HepG2 (cell line): ENCODE measurements around the gene MNX1. TPM values are rescaled to one million over a fixed set of nuclear protein-coding genes. Genes with fewer than 3 reads are reported as not detected.
A peak's percentile ranks its signal among the peaks of the same experiment; 100 is the strongest.

Experiments used
- CHD4 ChIP-seq: fragments of 200-600 bp; sonication (generic); IDR thresholded peaks from 2 replicates; pipeline ENCODE4 v1.7.0; 2017; ENCODE audit warnings: mild to moderate bottlenecking, low read length, borderline replicate concordance
- MBD4 ChIP-seq: IDR thresholded peaks from 2 replicates; pipeline ENCODE4 v1.6.1; 2012; ENCODE audit warnings: low read length, inconsistent platforms, borderline replicate concordance
- MED8 ChIP-seq: sonication (generic); formaldehyde crosslinking; IDR thresholded peaks from 2 replicates; pipeline ENCODE4 v1.8.1; 2023; ENCODE audit warnings: mild to moderate bottlenecking, missing genetic modification reagents; ENCODE audit not compliant: insufficient replicate concordance
- RARA ChIP-seq: IDR thresholded peaks from 2 replicates; pipeline ENCODE4 v1.6.1; 2016; ENCODE audit warnings: missing genetic modification reagents, missing compliant biosample characterization
- SOX13 ChIP-seq, 3 experiments: fragments of 450-650 bp in 1 of 3; sonication (generic) in 1 of 3; formaldehyde crosslinking in 1 of 3; IDR thresholded peaks in 2 of 3; conservative IDR thresholded peaks in 1 of 3; 2 replicates each; pipeline versions ENCODE4 v1.5.0 to v1.6.1; 2016 to 2020; ENCODE audit warnings: antibody characterized with exemption in 1 of 3, mild to moderate bottlenecking in 1 of 3, missing compliant biosample characterization in 1 of 3, missing genetic modification reagents in 1 of 3, moderate library complexity in 1 of 3
- SOX6 ChIP-seq, 2 experiments: fragments of 450-650 bp in 1 of 2; sonication (generic) in 1 of 2; formaldehyde crosslinking in 1 of 2; IDR thresholded peaks; 2 replicates each; pipeline versions ENCODE4 v1.4.0 to v1.6.1; 2017 to 2020; ENCODE audit warnings: antibody characterized with exemption in 1 of 2, mild to moderate bottlenecking in 1 of 2, missing genetic modification reagents in 1 of 2
- TEAD3 ChIP-seq: optimal IDR thresholded peaks from 2 replicates; pipeline ENCODE3; 2016; ENCODE audit warnings: borderline replicate concordance
- ZFP90 ChIP-seq: sonication (generic); formaldehyde crosslinking; IDR thresholded peaks from 2 replicates; pipeline ENCODE4 v1.8.0; 2022; ENCODE audit warnings: missing genetic modification reagents, mild to moderate bottlenecking, inconsistent platforms, borderline replicate concordance
- ZNF556 ChIP-seq: sonication (generic); formaldehyde crosslinking; IDR thresholded peaks from 2 replicates; pipeline ENCODE4 v1.4.0; 2020; ENCODE audit warnings: mild to moderate bottlenecking, missing genetic modification reagents, borderline replicate concordance
- polyA plus RNA-seq, 8 experiments: library from polyadenylated mRNA; depleted of rRNA in 3 of 8; stranded (reverse) in 7 of 8; unstranded in 1 of 8; fragments of >200 nt; fragmentation: Illumina TruSeq in 4 of 8; extraction: Trizol in 4 of 8; gene quantifications; 2 replicates each; pipeline versions ENCODE4 v1.2.1 to v1.2.3, GENCODE V29; 2011 to 2016; ENCODE audit warnings: low read depth in 4 of 8, missing spikeins in 1 of 8, mixed read lengths in 1 of 8; ENCODE audit not compliant: insufficient read depth in 1 of 8
- total RNA-seq, 5 experiments: library from RNA; depleted of rRNA; stranded (reverse); fragments of >200 nt; fragmentation: Illumina TruSeq; extraction: Trizol; gene quantifications; 2 replicates each; pipeline ENCODE4 v1.2.3, GENCODE V29; 2016; ENCODE audit warnings: low read depth in 1 of 5
- TF ChIP-seq, protein P1 (sequence below): sonication (generic); formaldehyde crosslinking; IDR thresholded peaks from 2 replicates; pipeline ENCODE4 v1.4.0; 2020; ENCODE audit warnings: mild to moderate bottlenecking, missing genetic modification reagents
- TF ChIP-seq, protein P2 (sequence below): sonication (generic); formaldehyde crosslinking; IDR thresholded peaks from 2 replicates; pipeline ENCODE4 v1.4.0; 2020; ENCODE audit warnings: mild to moderate bottlenecking, missing genetic modification reagents
- TF ChIP-seq, protein P3 (sequence below): sonication (generic); formaldehyde crosslinking; IDR thresholded peaks from 2 replicates; pipeline ENCODE4 v1.4.0; 2020; ENCODE audit warnings: missing genetic modification reagents
- TF ChIP-seq, protein P4 (sequence below): sonication (generic); formaldehyde crosslinking; IDR thresholded peaks from 2 replicates; pipeline ENCODE4 v1.4.0; 2020; ENCODE audit warnings: missing genetic modification reagents, borderline replicate concordance

Gene MNX1
- total and polyA plus RNA-seq, 2 of the 13 experiments (the other 11 are each of a cell fraction or from before 2014, with no cell fraction given), result 0.94 to 6.1 TPM

DNA sequence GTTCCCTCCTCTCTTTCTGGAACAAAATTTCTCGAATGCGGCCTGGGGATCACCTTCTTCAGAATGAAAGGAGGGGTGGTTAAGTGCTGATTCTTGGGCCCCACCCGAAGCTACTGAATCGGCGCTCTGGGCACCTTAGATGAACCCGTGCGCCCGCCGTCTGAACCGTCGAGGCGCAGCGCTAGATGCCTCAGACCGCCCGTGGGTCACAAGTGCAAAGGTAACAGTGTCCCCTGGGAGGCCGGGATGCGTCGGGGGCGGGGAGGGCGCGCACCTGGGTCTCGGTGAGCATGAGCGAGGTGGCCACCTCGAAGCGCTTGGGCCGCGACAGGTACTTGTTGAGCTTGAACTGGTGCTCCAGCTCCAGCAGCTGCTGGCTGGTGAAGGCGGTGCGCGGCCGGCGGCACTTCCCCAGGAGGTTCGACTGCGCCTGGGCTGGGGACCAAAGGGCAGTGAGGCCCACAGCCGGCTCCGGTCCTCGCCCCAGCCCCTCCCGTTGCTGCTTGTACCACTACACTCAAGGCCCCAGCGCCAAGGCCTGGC lies 4.2 kb downstream of the MNX1 start (continued):
- TF ChIP-seq, protein P1, sequence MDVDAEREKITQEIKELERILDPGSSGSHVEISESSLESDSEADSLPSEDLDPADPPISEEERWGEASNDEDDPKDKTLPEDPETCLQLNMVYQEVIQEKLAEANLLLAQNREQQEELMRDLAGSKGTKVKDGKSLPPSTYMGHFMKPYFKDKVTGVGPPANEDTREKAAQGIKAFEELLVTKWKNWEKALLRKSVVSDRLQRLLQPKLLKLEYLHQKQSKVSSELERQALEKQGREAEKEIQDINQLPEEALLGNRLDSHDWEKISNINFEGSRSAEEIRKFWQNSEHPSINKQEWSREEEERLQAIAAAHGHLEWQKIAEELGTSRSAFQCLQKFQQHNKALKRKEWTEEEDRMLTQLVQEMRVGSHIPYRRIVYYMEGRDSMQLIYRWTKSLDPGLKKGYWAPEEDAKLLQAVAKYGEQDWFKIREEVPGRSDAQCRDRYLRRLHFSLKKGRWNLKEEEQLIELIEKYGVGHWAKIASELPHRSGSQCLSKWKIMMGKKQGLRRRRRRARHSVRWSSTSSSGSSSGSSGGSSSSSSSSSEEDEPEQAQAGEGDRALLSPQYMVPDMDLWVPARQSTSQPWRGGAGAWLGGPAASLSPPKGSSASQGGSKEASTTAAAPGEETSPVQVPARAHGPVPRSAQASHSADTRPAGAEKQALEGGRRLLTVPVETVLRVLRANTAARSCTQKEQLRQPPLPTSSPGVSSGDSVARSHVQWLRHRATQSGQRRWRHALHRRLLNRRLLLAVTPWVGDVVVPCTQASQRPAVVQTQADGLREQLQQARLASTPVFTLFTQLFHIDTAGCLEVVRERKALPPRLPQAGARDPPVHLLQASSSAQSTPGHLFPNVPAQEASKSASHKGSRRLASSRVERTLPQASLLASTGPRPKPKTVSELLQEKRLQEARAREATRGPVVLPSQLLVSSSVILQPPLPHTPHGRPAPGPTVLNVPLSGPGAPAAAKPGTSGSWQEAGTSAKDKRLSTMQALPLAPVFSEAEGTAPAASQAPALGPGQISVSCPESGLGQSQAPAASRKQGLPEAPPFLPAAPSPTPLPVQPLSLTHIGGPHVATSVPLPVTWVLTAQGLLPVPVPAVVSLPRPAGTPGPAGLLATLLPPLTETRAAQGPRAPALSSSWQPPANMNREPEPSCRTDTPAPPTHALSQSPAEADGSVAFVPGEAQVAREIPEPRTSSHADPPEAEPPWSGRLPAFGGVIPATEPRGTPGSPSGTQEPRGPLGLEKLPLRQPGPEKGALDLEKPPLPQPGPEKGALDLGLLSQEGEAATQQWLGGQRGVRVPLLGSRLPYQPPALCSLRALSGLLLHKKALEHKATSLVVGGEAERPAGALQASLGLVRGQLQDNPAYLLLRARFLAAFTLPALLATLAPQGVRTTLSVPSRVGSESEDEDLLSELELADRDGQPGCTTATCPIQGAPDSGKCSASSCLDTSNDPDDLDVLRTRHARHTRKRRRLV, result no peak
- TF ChIP-seq RARA (CRISPR knock-in tag), result no peak
- no peak for TF ChIP-seq MBD4
- no peak for TF ChIP-seq CHD4
- TF ChIP-seq, protein P2, sequence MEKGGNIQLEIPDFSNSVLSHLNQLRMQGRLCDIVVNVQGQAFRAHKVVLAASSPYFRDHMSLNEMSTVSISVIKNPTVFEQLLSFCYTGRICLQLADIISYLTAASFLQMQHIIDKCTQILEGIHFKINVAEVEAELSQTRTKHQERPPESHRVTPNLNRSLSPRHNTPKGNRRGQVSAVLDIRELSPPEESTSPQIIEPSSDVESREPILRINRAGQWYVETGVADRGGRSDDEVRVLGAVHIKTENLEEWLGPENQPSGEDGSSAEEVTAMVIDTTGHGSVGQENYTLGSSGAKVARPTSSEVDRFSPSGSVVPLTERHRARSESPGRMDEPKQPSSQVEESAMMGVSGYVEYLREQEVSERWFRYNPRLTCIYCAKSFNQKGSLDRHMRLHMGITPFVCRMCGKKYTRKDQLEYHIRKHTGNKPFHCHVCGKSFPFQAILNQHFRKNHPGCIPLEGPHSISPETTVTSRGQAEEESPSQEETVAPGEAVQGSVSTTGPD (CRISPR knock-in tag), result no peak
- no peak for TF ChIP-seq TEAD3
- no peak for TF ChIP-seq MED8 (CRISPR knock-in tag)
- no peak for TF ChIP-seq ZFP90 (CRISPR knock-in tag)
- no peak for TF ChIP-seq SOX13 (IDR thresholded peaks at IDR 0.05)
- no peak for TF ChIP-seq SOX13 (CRISPR knock-in tag; conservative IDR thresholded peaks at IDR 0.05 in 1 of 2, IDR thresholded peaks at IDR 0.05 in 1 of 2)
- TF ChIP-seq, protein P3, sequence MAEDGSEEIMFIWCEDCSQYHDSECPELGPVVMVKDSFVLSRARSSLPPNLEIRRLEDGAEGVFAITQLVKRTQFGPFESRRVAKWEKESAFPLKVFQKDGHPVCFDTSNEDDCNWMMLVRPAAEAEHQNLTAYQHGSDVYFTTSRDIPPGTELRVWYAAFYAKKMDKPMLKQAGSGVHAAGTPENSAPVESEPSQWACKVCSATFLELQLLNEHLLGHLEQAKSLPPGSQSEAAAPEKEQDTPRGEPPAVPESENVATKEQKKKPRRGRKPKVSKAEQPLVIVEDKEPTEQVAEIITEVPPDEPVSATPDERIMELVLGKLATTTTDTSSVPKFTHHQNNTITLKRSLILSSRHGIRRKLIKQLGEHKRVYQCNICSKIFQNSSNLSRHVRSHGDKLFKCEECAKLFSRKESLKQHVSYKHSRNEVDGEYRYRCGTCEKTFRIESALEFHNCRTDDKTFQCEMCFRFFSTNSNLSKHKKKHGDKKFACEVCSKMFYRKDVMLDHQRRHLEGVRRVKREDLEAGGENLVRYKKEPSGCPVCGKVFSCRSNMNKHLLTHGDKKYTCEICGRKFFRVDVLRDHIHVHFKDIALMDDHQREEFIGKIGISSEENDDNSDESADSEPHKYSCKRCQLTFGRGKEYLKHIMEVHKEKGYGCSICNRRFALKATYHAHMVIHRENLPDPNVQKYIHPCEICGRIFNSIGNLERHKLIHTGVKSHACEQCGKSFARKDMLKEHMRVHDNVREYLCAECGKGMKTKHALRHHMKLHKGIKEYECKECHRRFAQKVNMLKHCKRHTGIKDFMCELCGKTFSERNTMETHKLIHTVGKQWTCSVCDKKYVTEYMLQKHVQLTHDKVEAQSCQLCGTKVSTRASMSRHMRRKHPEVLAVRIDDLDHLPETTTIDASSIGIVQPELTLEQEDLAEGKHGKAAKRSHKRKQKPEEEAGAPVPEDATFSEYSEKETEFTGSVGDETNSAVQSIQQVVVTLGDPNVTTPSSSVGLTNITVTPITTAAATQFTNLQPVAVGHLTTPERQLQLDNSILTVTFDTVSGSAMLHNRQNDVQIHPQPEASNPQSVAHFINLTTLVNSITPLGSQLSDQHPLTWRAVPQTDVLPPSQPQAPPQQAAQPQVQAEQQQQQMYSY (CRISPR knock-in tag), result no peak
- TF ChIP-seq SOX6 (IDR thresholded peaks at IDR 0.05), result no peak
- TF ChIP-seq SOX6 (CRISPR knock-in tag; IDR thresholded peaks at IDR 0.05), result peak; percentile 12; the same call in 1 of the 2 replicates
- TF ChIP-seq, protein P4, sequence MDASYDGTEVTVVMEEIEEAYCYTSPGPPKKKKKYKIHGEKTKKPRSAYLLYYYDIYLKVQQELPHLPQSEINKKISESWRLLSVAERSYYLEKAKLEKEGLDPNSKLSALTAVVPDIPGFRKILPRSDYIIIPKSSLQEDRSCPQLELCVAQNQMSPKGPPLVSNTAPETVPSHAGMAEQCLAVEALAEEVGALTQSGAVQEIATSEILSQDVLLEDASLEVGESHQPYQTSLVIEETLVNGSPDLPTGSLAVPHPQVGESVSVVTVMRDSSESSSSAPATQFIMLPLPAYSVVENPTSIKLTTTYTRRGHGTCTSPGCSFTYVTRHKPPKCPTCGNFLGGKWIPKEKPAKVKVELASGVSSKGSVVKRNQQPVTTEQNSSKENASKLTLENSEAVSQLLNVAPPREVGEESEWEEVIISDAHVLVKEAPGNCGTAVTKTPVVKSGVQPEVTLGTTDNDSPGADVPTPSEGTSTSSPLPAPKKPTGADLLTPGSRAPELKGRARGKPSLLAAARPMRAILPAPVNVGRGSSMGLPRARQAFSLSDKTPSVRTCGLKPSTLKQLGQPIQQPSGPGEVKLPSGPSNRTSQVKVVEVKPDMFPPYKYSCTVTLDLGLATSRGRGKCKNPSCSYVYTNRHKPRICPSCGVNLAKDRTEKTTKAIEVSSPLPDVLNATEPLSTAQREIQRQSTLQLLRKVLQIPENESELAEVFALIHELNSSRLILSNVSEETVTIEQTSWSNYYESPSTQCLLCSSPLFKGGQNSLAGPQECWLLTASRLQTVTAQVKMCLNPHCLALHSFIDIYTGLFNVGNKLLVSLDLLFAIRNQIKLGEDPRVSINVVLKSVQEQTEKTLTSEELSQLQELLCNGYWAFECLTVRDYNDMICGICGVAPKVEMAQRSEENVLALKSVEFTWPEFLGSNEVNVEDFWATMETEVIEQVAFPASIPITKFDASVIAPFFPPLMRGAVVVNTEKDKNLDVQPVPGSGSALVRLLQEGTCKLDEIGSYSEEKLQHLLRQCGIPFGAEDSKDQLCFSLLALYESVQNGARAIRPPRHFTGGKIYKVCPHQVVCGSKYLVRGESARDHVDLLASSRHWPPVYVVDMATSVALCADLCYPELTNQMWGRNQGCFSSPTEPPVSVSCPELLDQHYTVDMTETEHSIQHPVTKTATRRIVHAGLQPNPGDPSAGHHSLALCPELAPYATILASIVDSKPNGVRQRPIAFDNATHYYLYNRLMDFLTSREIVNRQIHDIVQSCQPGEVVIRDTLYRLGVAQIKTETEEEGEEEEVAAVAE (CRISPR knock-in tag), result no peak
- TF ChIP-seq ZNF556, result peak; percentile 32; the same call in 1 of the 2 replicates
